Stimulated activated CD4-positive, alpha-beta T cell treated with anti-CD3 and anti-CD28 coated beads, Interleukin-15, amount 100 ng/mL, for 24 hours (primary cell): ENCODE results near the gene TNFRSF9.

ENCODE experiments used
- DNase-seq: peaks from one replicate; pipeline ENCODE4 v3.0.0-alpha.2; 2020

The TNFRSF9 gene

GRCh38 chr1:7915826-7916500 is 24.7 kb downstream of the TNFRSF9 start:
- DNase-seq, result peak; percentile 61

DNA sequence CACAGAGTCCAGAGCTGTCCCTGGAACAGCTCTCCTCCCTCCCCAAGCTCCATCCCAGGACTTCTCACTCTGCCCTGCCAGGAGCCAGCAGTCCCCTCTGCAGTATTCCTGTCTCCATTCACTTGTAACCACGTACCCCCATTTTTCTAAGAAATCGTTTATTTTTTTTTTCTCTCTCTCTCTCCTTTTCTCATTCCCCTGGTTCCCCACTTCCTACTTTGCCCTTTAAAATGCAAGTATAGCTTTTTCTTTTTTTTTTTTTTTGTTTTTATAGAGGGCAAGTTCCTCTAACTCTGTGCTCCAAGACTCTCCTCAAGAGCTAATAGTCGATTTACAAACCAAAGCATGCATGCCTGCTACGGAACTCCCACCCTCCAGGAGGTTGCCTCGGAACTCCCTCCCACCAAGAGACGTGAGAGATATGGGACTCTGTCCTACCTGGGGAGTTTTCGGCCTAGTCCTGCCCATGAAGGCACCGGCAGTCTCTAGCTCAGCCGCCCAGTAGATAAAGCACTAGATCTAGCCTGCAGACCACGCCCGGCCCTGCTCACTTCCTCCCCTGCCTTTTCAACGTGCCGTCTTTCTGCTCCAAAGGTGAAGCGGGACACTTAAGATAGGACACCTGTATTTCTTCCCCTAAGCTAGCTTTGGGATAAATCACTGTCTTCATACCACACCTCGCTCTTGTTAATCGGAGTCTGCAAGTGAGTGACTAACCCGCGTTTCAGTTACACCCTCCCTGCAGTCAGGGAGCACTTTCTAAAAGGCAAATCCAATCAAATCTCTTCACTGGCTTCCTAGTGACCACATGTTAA is 27.7 kb downstream of the TNFRSF9 start:
- no peak for DNase-seq

DNA sequence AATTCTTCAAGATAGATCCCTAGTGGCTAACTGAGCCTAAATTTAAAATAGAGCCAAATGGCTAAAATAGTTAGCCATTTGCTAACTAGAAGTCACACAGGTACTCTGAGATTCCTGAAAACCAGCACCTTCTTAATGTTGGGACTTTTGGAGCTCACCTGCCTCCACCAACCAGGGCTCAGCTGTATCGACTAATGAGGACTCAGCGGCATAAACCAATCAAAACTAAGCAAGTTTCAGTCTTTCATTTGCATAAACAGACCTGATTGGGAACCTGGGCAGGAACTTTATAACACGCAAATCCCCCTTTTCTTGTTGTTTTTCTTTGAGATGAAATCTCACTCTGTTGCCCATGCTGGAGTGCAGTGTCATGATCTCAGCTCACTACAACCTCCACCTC is 28.5 kb downstream of the TNFRSF9 start:
- DNase-seq, result no peak

DNA sequence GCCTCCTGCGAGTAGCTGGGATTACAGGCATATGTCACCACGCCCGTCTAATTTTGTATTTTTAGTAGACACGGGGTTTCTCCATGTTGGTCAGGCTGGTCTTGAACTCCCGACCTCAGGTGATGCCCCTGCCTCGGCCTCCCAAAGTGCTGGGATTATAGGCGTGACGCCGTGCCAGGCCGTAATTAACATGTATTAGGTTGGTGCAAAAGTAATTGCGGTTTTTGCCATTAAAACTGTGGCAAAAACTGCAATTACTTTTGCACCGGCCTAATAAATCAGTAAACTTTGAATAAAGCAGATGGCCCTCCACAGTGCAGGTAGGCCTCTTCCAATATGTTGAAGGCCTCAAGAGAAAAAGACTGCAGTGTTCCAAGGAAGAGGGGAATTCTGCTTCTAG is 35.4 kb downstream of the TNFRSF9 start:
- DNase-seq, result no peak

- peak; percentile 74 for DNase-seq
Observed at GRCh38 chr1:7902478-7903085, 38.1 kb downstream of the TNFRSF9 start.

GRCh38 chr1:7899741-7900140 is 40.9 kb downstream of the TNFRSF9 start:
- DNase-seq, result no peak

GRCh38 chr1:7898962-7899361 is 41.7 kb downstream of the TNFRSF9 start:
- no peak for DNase-seq

- no peak for DNase-seq
Observed at GRCh38 chr1:7896994-7897393, 43.6 kb downstream of the TNFRSF9 start.

GRCh38 chr1:7893529-7894180 is 47.0 kb downstream of the TNFRSF9 start:
- no peak for DNase-seq

DNA sequence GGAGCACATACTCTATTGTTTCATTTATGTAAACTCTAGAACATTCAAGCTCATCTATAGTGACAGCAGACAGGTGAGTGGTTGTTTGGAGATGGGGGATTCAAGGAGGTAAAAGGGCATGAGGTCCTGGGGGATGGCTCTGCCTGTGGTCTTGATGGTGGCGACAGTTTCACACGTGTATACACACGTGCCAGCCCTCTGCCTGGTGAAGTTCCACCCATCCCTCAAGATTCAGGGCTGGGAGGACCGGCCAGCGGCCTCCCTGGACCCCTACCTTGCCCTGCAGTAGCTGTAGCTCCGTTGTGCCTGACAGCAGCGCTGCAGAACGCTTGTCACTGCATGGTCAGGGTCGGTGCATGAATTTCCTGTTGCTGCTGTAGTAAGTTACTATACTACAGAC is 48.8 kb downstream of the TNFRSF9 start:
- DNase-seq, result no peak

DNA sequence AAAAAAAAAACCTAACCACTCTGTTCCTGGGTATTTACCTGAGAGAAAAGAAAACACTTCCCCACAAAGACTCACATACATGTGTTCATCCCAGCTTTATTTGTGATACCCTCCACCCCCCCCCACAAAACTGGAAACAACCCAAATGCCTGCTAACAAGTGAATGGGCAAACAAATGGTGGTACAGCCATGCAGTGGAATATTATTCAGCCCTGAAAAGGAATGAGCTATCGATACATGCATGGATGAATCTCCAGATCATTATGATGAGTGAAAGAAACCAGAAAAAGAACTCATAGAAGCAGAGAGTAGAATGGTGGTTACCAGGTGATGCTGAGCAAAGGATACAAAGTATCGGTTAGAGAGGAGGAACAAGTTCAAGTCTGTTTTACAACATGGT is 49.8 kb downstream of the TNFRSF9 start:
- no peak for DNase-seq

DNA sequence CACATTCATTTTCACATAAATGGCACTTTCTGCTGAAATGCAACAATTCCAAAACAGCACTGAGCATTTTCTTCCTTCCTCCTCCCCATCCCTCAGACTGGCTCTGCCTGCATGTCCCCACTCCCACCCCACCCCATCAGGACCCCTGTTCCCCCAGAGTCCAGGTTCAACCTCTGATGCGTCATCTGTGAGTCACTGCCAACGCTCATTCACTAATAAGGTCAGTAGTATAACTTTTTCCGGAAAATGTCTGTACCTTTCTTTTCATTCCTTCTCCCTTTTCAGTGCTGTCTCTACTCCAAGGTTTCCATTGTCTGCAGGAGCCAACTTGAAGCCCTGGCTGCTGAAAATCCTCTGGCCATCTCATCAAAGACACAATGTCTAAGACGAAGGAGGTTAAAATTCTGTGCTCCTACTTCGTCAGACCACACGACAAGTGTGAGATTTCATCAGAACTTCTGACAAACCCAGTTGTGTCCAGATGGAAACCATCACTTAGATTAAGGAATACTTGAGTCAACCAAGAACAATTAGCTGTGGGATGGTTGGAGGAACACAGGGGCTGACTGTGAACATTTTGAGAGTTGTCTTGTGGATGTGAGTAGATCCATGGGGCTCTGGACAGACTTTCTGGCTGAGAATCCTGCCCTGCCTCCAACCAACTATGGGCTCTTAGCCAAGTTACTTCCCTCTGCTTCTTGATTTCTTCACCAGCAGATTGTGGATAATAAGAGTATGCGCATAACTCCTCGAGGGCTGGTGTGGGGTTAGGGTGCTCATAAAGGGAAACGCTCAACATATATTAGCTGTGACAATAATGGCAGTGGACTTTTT is 52.2 kb downstream of the TNFRSF9 start:
- no peak for DNase-seq

DNA sequence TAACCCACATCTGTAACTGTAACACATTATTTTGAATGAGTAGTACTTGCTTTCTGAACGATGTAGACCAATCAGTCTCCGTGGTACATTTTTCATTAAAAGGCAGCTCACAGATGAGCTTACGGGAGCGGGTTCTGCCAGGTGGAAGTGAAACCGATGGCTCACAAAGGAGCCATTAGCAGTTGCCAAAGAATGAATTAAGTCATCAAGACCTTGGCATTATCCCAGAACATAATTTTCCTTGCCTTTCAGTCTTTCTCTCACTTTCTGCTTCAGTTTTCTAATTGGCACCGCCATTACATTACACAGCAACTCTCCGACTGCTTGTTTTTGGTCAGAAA is 54.3 kb downstream of the TNFRSF9 start:
- DNase-seq, result no peak

DNA sequence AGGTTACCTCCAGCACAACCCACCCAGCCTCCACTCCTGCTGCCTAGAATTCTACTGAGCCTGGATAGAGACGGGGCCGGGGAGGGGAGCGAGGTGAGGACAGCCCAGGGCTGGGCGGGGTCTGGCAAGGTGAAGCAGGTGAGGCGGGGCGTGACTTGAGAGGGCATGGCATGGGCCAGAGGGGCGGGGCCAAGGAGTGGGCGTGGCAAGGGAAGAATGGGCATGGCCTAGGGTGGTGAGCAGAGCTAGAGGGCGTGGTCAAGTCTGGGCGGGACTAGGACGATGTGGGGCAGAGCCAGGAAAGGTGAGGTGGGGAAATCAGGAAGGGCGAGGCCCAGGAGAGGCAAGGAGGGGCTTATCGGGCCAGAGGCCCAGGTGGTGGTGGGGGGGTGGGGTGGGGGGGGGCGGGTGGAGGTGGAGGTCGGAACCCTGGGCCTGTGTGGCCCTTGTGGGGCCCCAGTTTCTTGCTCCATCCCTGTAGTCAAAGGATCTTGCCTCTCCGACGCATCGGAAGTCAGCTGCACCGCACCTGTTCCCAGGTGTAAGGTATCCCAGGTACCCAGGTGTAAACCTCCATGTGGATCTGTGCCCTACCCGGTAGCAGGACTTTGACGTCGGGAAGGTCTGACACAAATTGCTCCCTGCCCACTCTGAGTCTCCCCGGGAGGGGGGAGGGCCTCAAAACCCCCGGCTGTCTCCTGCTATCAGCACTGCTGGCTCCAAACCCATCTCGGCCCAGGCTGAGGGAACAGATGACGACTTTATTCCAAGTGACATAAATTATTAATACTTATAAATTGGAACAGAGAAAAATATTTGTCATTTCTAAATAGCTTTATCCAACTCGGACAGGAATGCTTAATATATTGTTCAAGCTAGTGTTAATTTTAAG is 54.9 kb downstream of the TNFRSF9 start:
- DNase-seq, result peak; percentile 55

DNA sequence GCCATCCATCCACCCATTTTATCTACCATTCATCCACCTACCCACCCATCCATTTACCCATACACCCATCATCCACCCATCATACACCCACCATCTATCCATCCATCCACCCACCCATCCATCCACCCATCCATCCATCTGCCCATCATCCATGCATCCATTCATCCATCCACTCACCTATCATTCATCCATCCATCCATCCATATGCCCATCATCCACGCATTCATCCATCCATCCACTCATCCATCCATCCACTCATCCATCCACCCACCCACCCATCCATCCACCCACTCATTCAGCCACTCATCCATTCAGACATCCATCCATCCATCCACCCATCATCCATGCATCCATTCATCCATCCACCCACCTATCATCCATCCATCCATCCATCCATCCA is 55.9 kb downstream of the TNFRSF9 start:
- no peak for DNase-seq

DNA sequence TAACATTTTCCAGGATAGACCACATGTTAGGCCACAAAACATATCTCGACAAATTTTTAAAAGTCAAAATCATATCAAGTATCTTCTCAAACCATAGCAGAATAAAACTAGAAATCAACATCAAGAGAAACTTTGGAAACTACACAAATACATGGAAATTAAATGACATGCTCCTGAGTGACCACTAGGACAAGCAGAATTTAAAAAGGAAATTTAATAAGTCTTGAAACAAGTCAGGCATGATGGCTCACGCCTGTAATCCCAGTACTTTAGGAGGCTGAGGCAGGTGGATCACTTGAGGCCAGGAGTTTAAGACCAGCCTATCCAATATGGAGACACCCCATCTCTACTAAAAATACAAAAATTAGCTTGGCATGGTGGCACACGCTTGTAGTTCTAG is 61.4 kb downstream of the TNFRSF9 start:
- no peak for DNase-seq

DNA sequence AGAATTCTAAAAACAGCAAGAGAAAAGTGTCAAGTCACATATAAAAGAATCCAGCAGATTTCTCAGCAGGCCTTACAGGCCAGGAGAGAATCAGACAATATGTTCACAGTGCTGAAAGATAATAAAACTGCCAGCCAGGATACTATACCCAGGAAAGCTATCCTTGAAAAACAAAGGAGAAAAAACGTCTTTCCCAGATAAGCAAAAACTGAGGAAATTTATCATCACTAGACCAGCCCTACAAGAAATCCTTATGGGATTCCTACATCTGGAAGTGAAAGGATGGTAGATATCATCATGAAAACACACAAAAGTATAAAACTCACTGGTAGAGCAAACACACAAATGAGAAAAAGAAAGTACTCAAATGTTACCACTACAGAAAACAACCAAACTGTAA is 62.6 kb downstream of the TNFRSF9 start:
- no peak for DNase-seq

DNA sequence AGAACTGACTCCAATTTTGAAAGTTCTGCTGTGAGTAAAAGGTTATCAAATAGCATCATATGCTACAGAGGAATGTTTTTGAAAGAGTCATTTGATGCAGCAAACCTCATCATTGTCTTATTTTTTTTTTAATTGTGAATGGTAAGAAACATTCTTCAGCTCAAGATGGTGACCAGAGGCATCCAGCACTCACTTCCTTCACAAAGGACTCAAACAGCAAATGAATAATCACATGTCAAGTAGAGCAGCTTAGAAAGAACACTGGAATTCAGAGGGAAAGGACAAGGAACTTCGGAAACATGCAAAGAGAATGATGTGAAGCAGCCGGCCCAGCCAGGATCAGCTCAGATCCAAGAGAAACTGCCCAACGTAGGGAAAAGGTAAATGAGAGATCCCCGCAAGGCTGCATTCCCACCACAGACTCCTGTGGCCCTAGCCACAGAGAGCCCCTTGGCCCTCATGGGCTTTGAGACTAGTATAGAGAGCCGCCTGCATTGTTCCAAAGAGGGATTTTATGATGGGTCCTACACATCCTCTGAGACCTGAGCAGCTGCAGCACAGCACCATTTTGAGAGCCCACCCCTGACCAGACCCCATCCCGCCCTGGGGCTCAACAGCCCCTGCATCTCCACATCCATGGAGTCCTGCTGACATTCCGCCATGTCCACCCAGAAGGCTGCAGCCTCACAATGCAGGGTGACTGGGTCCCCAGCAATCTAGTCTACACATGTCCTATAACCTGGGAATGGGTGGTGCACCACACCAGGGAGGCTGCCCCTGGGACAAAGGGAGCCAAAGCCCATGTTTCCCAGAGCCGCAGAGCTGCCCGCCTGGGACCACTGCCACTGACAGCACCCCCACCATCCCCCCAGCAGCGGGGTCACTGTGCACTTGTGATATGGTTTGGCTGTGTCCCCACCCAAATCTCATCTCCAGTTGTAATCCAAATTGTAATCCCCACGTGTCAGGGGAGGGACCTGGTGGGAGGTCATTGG is 66.5 kb downstream of the TNFRSF9 start:
- no peak for DNase-seq

DNA sequence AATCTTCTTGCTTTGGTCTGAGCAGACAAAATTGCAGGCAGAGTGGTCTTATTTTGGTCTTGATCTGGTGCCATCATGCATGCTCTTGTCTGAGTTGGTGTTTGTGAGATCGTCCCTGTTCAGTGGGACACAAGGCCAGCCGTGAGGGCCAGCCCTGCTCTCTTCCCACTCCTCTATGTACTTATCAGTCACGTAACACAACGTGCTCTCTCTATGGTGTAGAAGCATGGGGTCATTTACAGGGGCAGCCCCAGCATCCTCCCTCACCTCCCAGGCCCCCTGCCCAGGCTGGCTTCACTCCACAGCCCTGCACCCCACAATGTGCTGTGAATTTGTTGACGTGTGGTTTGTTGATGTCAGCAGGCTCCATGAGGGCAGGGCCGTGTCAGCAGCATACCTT is 69.5 kb downstream of the TNFRSF9 start:
- DNase-seq, result no peak

DNA sequence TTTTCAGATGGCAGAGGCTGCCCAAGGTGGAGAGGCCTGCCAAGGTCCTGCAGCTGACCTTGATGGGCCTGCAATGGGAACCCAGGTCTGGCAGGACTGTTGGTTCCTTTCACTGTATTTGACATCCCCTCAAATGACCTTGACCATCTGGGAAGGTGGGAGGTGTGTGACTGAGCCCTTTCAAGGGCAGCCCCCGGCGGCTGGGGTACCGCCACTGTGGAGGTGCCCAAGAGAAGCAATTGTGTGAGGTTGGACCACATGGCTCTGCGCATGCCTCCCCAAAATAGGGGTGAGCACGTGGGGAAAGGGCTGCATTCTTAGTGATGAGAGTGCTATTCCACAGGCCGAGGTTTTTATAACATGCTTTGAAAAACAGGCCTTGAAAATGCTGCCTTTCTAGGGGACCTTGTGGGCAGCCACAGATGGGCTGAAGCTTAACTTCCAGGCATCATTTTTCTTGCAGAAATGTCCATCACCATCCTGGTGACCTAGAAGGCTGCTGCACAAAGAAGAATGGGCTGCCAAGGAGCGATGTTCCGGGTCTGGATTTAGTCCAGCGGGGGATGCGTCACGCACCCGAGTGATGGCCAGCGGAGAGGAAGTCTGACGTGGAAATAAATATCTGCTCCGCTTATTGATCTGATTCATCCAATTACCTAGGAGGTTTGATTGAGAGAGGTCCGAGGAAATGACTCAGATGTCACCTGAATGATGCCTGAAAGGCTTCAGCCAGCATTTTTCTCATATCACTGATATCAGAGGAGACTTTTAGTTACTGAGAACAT is 71.3 kb downstream of the TNFRSF9 start:
- no peak for DNase-seq
